RKO (cell line): ENCODE measurements around the gene COL7A1.

Source experiments
- DNase-seq: peaks from one replicate; pipeline ENCODE4 v3.0.0-alpha.2; 2016; ENCODE audit warnings: low spot score

Gene COL7A1

GRCh38 chr3:48619541-48620524 lies 24.7 kb upstream of the COL7A1 start:
- no peak for DNase-seq

GRCh38 chr3:48617559-48617958 lies 22.4 kb upstream of the COL7A1 start:
- DNase-seq: no peak

- DNase-seq: peak; percentile 40
Observed at GRCh38 chr3:48614044-48614443, 18.9 kb upstream of the COL7A1 start.

- DNase-seq: no peak
Observed at GRCh38 chr3:48612309-48612708, 17.2 kb upstream of the COL7A1 start.

- DNase-seq: peak; percentile 94
Observed at GRCh38 chr3:48609088-48610005, 14.2 kb upstream of the COL7A1 start, which contains the start of gene UQCRC1. Gene UQCRC1 (minus strand): TSS chr3:48609646. CDS start chr3:48609620, 26 bp downstream.

- peak; percentile 27 for DNase-seq
Observed at GRCh38 chr3:48607519-48607918, 12.4 kb upstream of the COL7A1 start.

- DNase-seq: no peak
Observed at GRCh38 chr3:48601622-48601994, 6.5 kb upstream of the COL7A1 start.

GRCh38 chr3:48600711-48601621 lies 5.8 kb upstream of the COL7A1 start:
- DNase-seq: no peak

- no peak for DNase-seq
Observed at GRCh38 chr3:48599509-48600285, 4.6 kb upstream of the COL7A1 start.

GRCh38 chr3:48599077-48599501 lies 4.0 kb upstream of the COL7A1 start:
- no peak for DNase-seq

- DNase-seq: no peak
Observed at GRCh38 chr3:48598323-48599076, 3.4 kb upstream of the COL7A1 start.

GRCh38 chr3:48597408-48597800 lies 2.3 kb upstream of the COL7A1 start:
- DNase-seq: no peak

- DNase-seq: no peak
Observed at GRCh38 chr3:48596676-48597407, 1.7 kb upstream of the COL7A1 start.

- no peak for DNase-seq
Observed at GRCh38 chr3:48596157-48596556, 1.0 kb upstream of the COL7A1 start.

- peak; percentile 84 for DNase-seq
Observed at GRCh38 chr3:48595526-48596121, 495 bp upstream of the COL7A1 start.

GRCh38 chr3:48594417-48595049 lies 596 bp downstream of the COL7A1 start:
- DNase-seq: no peak

GRCh38 chr3:48593337-48593736 lies 1.8 kb downstream of the COL7A1 start:
- DNase-seq: no peak

GRCh38 chr3:48592519-48593087 lies 2.5 kb downstream of the COL7A1 start:
- peak; percentile 14 for DNase-seq
